Activated CD8-positive, alpha-beta memory T cell treated with anti-CD3 and anti-CD28 coated beads for 1 hour (primary cell): Measurements from ENCODE around the gene OR10V1.
"Not testable (repeated sequence)": the region's sequence is repeated elsewhere in the genome, so short reads cannot be mapped to it uniquely, and the experiment has no call there.

ENCODE experiments used
- DNase-seq, 2 donors: peaks; one replicate each; pipeline ENCODE4 v3.0.0-alpha.2; 2020; ENCODE audit warnings: low read depth in 1 of 2; ENCODE audit errors: extremely low read depth in 1 of 2

Gene OR10V1

DNA sequence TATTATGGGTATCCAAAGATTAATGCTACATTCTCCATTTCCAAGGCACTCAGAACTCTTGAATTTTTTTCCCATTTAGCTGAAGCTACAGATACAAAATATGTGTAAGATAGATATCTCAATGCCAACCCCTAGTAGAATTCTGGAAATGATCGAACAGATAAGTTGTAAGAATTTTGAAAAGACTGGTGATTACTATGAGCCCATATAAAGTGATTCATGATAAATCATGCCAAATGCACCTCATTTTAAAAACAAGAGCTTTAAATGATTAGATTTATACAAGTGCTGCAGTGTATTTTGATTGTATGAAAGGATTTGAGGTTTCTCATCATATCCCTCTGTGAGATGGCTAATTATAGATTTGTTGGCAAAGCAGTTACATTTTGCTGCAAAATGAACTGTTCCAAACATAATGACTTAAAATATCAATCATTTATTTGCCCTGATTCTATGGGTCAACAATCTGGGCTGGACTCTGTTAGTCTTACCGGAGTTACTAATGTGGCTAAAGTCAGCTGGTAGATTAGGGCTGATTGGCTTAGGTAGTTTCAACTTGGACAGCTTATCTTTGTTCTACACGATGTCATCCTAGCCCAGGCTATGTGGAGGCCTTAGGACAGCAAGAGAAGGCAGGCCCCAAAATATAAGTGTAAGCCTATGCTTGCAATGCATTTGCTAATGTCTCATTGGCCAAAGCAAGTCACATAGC, 3.4 kb downstream of the OR10V1 start:
- DNase-seq = no peak

DNA sequence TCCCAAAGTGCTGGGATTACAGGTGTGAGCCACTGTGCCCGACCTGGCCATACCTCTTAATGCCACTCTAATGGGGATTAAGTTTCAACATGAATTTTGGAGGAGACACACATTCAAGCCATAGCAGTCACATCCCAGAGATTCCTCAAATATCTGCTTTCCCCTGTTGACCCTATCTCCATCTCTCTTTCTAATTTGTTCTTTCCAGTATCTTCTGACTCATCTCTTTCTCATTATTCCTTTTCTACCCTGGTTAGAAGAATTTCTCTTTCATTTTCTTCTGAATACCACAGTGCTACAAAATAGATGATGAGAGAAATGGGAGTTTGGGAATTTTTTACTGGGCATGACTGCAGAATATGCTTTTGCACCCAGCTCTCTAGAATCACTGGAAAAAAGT, 5.1 kb downstream of the OR10V1 start:
- no peak for DNase-seq

DNA sequence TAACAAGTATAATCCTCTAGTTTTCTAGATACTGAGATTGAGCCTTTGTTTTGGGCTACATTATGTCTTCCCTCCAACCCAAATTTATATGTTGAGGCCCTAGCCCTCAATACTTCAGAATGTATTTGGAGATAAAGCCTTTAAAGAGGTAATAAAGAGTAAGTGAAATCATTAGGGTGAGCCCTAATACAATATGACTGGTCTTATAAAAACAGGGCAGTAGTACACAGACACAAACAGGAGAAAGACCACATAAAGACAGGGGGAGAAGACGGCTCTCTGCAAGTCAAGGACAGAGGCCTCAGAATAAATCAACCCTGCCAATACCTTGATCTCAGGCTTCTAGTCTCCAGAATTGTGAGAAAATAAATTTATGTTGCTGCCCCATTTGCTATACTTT, 6.3 kb downstream of the OR10V1 start:
- DNase-seq = no peak

DNA sequence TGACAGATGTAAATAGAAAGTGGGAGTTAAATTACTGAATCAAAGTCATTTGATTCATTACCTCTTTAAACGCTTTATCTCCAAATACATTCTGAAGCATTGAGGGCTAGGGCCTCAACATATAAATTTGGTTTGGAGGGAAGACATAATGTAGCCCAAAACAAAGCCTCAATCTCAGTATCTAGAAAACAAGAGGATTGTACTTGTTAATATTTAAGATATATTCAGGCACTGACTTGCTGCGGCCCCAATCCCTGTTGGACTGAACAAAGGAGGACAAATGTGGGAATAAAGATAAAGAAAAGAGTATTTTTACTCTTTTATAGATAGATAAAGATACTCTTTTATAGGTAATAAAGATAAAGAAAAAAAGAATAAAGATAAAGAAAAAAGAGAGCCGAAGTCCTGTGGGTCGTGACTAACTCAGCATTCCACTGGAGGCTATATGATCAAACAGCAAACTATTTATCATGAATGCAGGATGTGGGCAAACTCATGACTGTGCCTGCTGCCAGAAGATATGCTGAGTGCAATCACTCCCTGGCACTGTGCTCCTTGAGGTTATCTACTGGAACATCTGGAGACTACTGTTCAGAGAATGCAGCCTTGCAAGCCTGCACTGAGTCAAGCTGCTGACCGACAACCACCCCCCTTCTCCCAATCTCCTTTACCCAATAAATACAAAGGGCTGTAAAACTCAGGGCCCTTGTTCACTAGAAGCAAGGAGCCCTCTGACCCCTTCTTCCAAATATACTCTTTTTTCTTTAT, 6.9 kb downstream of the OR10V1 start:
- no peak for DNase-seq

DNA sequence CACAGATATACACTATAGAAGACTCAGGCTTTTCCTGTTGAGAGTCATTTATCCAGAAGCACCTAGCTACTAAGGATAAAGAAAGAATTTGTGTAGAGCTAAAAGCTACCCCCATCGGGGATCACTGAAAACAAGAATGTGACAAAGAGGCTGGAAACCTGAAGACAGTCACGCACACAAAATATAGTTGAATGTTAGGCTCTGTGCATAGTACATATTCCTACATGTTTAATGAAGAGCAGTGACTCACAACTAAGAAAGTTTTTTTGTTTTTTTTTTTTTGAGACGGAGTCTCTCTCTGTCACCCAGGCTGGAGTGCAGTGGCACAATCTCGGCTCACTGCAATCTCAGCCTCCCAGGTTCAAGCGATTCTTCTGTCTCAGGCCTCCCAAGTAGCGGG, 8.4 kb downstream of the OR10V1 start:
- no peak for DNase-seq

DNA sequence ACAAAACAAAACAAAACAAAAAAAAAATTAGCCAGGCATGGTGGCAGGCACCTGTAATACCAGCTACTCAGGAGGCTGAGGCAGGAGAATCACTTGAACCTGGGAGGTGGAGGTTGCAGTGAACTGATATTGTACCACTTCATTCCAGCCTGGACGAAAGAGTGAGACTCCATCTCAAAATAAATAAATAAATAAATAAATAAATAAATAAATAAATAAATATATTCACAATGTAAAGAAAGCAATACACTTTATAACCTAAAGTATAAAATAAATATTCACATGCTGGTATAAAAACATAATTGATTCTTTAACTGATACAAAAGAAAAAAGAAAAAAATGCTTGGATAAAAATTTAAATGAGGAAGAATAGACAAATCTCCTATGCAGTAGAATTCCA, 10.1 kb downstream of the OR10V1 start:
- DNase-seq = not testable (repeated sequence)

DNA sequence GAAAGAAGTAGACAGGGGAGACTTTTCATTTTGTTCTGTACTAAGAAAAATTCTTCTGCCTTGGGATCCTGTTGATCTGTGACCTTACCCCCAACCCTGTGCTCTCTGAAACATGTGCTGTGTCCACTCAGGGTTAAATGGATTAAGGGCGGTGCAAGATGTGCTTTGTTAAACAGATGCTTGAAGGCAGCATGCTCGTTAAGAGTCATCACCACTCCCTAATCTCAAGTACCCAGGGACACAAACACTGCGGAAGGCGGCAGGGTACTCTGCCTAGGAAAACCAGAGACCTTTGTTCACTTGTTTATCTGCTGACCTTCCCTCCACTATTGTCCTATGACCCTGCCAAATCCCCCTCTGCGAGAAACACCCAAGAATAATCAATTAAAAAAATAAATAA, 13.5 kb downstream of the OR10V1 start:
- DNase-seq = not testable (repeated sequence)

DNA sequence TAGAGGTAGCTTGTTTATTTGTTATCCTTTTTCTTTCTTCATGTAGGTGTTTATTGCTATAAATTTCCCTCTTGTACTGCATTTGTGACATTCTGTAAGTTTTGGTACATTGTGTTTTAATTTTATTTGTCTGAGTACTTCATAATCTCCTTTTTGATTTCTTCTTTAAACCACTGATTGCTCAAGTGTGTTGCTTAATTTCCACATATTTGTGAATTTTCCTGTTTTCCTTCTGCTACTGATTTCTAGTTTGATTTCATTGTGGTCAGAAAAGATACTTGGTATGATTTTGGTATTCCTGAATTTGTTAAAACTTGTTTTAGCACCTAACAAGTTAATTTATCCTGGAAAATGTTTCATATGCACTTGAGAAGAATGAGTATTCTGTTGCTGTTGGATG, 15.1 kb downstream of the OR10V1 start:
- no peak for DNase-seq

GRCh38 chr11:59692915-59693314, 20.7 kb downstream of the OR10V1 start:
- DNase-seq = no peak

GRCh38 chr11:59691156-59691555, 22.5 kb downstream of the OR10V1 start:
- no peak for DNase-seq

DNA sequence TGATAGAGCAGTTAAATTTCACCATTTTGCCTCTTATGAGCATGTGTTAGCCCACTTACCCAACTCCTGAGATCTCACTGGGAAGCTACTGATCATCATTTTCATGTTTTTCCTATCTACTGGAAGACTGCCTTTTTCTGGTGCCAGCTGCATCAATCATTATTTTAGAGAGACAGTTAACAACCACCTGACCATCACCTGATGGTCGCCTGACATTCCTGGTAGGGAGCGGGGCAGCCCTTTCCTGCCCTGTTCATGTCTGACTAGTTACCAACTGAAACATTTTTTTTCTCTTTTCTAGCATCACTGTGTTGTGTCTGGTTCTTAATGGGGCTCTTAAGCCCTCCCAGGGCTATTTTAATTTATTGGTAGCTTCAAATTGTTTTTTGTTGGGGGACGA, 24.6 kb downstream of the OR10V1 start:
- DNase-seq = no peak

DNA sequence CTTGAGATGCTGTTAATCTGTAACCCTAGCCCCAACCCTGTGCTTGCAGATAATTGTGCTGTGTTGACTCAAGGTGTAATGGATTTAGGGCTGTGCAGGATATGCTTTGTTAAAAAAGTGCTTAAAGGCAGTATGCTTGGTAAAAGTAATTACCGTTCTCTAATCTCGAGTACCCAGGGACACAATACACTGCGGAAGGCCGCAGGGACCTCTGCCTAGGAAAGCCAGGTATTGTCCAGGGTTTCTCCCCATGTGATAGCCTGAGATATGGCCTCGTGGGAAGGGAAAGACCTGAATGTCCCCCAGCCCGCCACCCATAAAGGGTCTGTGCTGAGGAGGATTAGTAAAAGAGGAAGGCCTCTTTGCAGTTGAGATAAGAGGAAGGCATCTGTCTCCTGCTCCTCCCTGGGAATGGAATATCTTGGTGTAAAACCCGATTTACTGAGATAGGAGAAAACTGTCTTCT, 32.4 kb downstream of the OR10V1 start:
- DNase-seq = not testable (repeated sequence)

- peak; percentile 3 to 26 for DNase-seq
Observed at GRCh38 chr11:59680287-59681154, 33.1 kb downstream of the OR10V1 start.

- no peak for DNase-seq
Observed at GRCh38 chr11:59679347-59679746, 34.3 kb downstream of the OR10V1 start.

- DNase-seq = no peak
Observed at GRCh38 chr11:59678813-59679165, 34.9 kb downstream of the OR10V1 start.

GRCh38 chr11:59678118-59678812, 35.4 kb downstream of the OR10V1 start:
- DNase-seq = no peak

- DNase-seq = no peak
Observed at GRCh38 chr11:59676205-59676604, 37.4 kb downstream of the OR10V1 start.

GRCh38 chr11:59674291-59674690, 39.4 kb downstream of the OR10V1 start:
- DNase-seq = no peak

GRCh38 chr11:59673291-59673690, 40.4 kb downstream of the OR10V1 start:
- DNase-seq = no peak

DNA sequence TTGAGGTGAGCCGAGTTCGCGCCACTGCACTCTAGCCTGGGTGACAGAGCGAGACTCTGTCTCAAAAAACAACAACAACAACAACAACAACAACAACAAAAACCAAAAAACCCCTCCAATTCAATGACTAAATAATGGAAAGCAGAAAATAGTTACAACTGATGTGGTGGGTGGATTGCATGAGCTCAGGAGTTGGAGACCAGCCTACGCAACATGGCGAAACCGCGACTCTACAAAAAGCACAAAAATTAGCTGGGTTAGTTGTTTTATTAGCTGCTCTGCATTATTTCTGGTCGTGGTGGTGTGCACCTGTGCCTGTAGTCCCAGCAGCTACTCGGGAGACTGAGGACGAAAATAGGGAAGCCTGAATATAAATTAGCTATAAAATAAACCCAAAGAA, 42.2 kb downstream of the OR10V1 start:
- no peak for DNase-seq

DNA sequence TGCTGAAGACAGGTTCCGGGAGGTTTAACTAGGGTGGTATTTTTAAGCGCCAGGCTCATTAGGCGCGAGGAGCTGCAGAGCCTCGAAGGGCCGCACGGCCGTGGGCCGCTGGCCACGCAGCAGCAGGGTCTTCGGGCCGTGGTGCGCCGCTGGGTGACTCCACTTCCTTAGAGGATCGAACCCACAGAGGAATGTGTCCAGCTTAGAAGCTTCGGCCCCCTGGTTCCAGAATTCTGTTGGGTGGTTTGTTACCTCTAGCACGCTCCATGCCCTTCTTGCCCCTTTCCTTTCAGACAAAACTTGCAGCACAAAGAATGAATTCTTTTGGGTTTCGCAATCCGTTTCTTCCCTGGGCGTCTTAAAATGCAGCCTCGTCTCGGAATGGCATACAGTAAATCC, 44.0 kb downstream of the OR10V1 start:
- no peak for DNase-seq
